ENCODE data around the gene FBXL16. TPM values are rescaled to one million over a fixed set of nuclear protein-coding genes. Genes with fewer than 3 reads are reported as not detected.

Gene FBXL16
- total and polyA plus RNA-seq, 2 of the 13 experiments (the other 11 are each of a cell fraction or from before 2014, with no cell fraction given): 0.22 to 2.0 TPM

GRCh38 chr16:662095-662494, 43.5 kb downstream of the FBXL16 start:
- H3K27me3 ChIP-seq (ENCODE audit: control insufficient read depth in 1 of 2, insufficient read depth in 2 of 2, low read length in 2 of 2): no peaks in the 10 kb centered on the region
- in situ Hi-C loops (cut with HindIII; ENCODE audit: extremely low pct_ligation_motif_present, low pct_unique_long_range_greater_than_20kb) (no loop called here), intact Hi-C loops (cut with micrococcal nuclease; ENCODE audit: unreplicated experiment) (no loop called here)
- H3K79me2 ChIP-seq (ENCODE audit: insufficient read depth, low read length): no peaks in the 10 kb centered on the region
- H3K27ac ChIP-seq (ENCODE audit: extremely low read length, insufficient read depth, low read length): no peak overlapping the region
- H3K9me3 ChIP-seq (ENCODE audit: low read length): no peaks in the 10 kb centered on the region
- POLR2A ChIA-PET: no interaction called here
- H4K20me1 ChIP-seq (ENCODE audit: insufficient read depth, low read length): no peaks in the 10 kb centered on the region
- no TSS peak for BruUV-seq (replicated peaks)
- H3K36me3 ChIP-seq (replicated peaks in 1 of 2; ENCODE audit: control insufficient read depth in 1 of 2, insufficient read depth in 2 of 2, low read length in 2 of 2): no peaks in the 10 kb centered on the region; a peak in 1 of 5 replicates
- no peak overlapping the region for H2AFZ ChIP-seq (ENCODE audit: low read length)
- H3K4me2 ChIP-seq (ENCODE audit: low read depth, low read length): no peak overlapping the region
- peaks cover under 1% of the 10 kb centered on the region; the same call in 1 of the 2 replicates for H3K4me1 ChIP-seq (ENCODE audit: insufficient read depth, low read length)
- WGBS (ENCODE audit: low lambda C conversion rate): no CpG with 5 or more reads among the region's 19 CpGs
- FAIRE-seq (no peak), DNase-seq (ENCODE audit: low spot score) (no peak), ATAC-seq (no peak)
- no peak for TF ChIP-seq ZNF563 (CRISPR knock-in tag; IDR thresholded peaks at IDR 0.05)
- TF ChIP-seq MAX (IDR thresholded peaks at IDR 0.05): no peak
- H3K9ac ChIP-seq (ENCODE audit: insufficient read depth, low read depth, low read length): no peak overlapping the region
- no peak overlapping the region for H3K4me3 ChIP-seq (replicated peaks in 1 of 3; ENCODE audit: insufficient read depth in 1 of 3, low read depth in 2 of 3, low read length in 3 of 3)
- CTCF ChIA-PET (ENCODE audit: low intra/inter-chr PET ratio, low total read pairs): no interaction called here

- H3K36me3 ChIP-seq (replicated peaks in 1 of 2; ENCODE audit: control insufficient read depth in 1 of 2, insufficient read depth in 2 of 2, low read length in 2 of 2): no peaks in the 10 kb centered on the region; a peak in 1 of 5 replicates
- no peaks in the 10 kb centered on the region for H3K27me3 ChIP-seq (ENCODE audit: control insufficient read depth in 1 of 2, insufficient read depth in 2 of 2, low read length in 2 of 2)
- in situ Hi-C loops (cut with HindIII; ENCODE audit: extremely low pct_ligation_motif_present, low pct_unique_long_range_greater_than_20kb) (no loop called here), intact Hi-C loops (cut with micrococcal nuclease; ENCODE audit: unreplicated experiment) (no loop called here)
- BruUV-seq (replicated peaks): no TSS peak
- DNase-seq (ENCODE audit: low spot score): no peak
- H3K4me1 ChIP-seq (ENCODE audit: insufficient read depth, low read length): no peaks in the 10 kb centered on the region
- no peaks in the 10 kb centered on the region for H4K20me1 ChIP-seq (ENCODE audit: insufficient read depth, low read length)
- no peak for FAIRE-seq
- WGBS (ENCODE audit: low lambda C conversion rate): 98% methylated on average over 32 of the region's 35 CpGs
- no peak for ATAC-seq
- TF ChIP-seq ZNF317 (CRISPR knock-in tag; IDR thresholded peaks at IDR 0.05): no peak
- TF ChIP-seq MXD3 (CRISPR knock-in tag; IDR thresholded peaks at IDR 0.05): no peak
- no peak overlapping the region for H2AFZ ChIP-seq (ENCODE audit: low read length)
- H3K9me3 ChIP-seq (ENCODE audit: low read length): no peaks in the 10 kb centered on the region
- no peak overlapping the region for H3K9ac ChIP-seq (ENCODE audit: insufficient read depth, low read depth, low read length)
- ChIA-PET CTCF (ENCODE audit: low intra/inter-chr PET ratio, low total read pairs) (no interaction called here), POLR2A (no interaction called here)
- H3K4me2 ChIP-seq (ENCODE audit: low read depth, low read length): no peak overlapping the region
- no peak overlapping the region for H3K27ac ChIP-seq (ENCODE audit: extremely low read length, insufficient read depth, low read length)
- no peak overlapping the region for H3K4me3 ChIP-seq (replicated peaks in 1 of 3; ENCODE audit: insufficient read depth in 1 of 3, low read depth in 2 of 3, low read length in 3 of 3)
- no peaks in the 10 kb centered on the region for H3K79me2 ChIP-seq (ENCODE audit: insufficient read depth, low read length)
Measured at GRCh38 chr16:661184-661821, 44.3 kb downstream of the FBXL16 start.
